OCI-M1 (cell line): ENCODE measurements around the gene TUBA4A.
"Not testable (repeated sequence)": the region's sequence is repeated elsewhere in the genome, so short reads cannot be mapped to it uniquely, and the experiment has no call there.

ENCODE experiments used
- DNase-seq: peaks from one replicate; lab custom pipeline; 2025; lab: John Stamatoyannopoulos, UW

TUBA4A gene

GRCh38 chr2:219210886-219211362 lies 42.8 kb downstream of the TUBA4A start:
- DNase-seq, result no peak

GRCh38 chr2:219210196-219210885 lies 43.4 kb downstream of the TUBA4A start:
- no peak for DNase-seq

- no peak for DNase-seq
Observed at GRCh38 chr2:219209236-219210195, 44.2 kb downstream of the TUBA4A start.

GRCh38 chr2:219207884-219208740 lies 45.6 kb downstream of the TUBA4A start:
- DNase-seq, result no peak

GRCh38 chr2:219207134-219207883 lies 46.4 kb downstream of the TUBA4A start:
- DNase-seq, result no peak

- DNase-seq, result peak; percentile 95
Observed at GRCh38 chr2:219206328-219207133, 47.2 kb downstream of the TUBA4A start, which contains the start of gene ZFAND2B. ZFAND2B (plus strand) TSS chr2:219206782; CDS start chr2:219206988, 206 bp downstream.

- DNase-seq, result no peak
Observed at GRCh38 chr2:219205981-219206327, 47.8 kb downstream of the TUBA4A start.

GRCh38 chr2:219205165-219205538 lies 48.6 kb downstream of the TUBA4A start:
- no peak for DNase-seq

GRCh38 chr2:219204425-219205164 lies 49.1 kb downstream of the TUBA4A start:
- DNase-seq, result no peak

- not testable (repeated sequence) for DNase-seq
Observed at GRCh38 chr2:219201331-219201730, 52.4 kb downstream of the TUBA4A start.

GRCh38 chr2:219200502-219201326 lies 53.0 kb downstream of the TUBA4A start:
- DNase-seq, result not testable (repeated sequence)
